HEK293T (cell line): ENCODE results near the gene TMEM94.

Experiments
- CTCF ChIA-PET: fragments of 350-600 bp; formaldehyde crosslinking; extraction: SDS; loops from one replicate; lab custom pipeline; 2021; ENCODE audit warnings: antibody characterized with exemption, inconsistent platforms; lab: Yijun Ruan, JAX
- POLR2A ChIA-PET: fragments of 350-600 bp; formaldehyde crosslinking; extraction: SDS; loops from one replicate; lab custom pipeline; 2020; ENCODE audit warnings: antibody characterized with exemption, inconsistent platforms; lab: Yijun Ruan, JAX
- DNase-seq: peaks from one replicate; pipeline ENCODE4 v3.0.0; 2012; ENCODE audit warnings: mixed read lengths; ENCODE audit errors: extremely low spot score
- ARNT ChIP-seq: fragments of 450-650 bp; IDR thresholded peaks from 2 replicates; pipeline ENCODE4 v1.6.1; 2017; ENCODE audit warnings: mild to moderate bottlenecking
- BHLHE40 ChIP-seq: fragments of 450-650 bp; IDR thresholded peaks from 2 replicates; pipeline ENCODE4 v1.6.1; 2016; ENCODE audit warnings: mild to moderate bottlenecking, moderate library complexity, borderline replicate concordance
- CTBP1 ChIP-seq: fragments of 450-650 bp; IDR thresholded peaks from 2 replicates; pipeline ENCODE4 v1.6.1; 2016; ENCODE audit warnings: borderline replicate concordance
- ELF4 ChIP-seq: fragments of 450-650 bp; IDR thresholded peaks from 2 replicates; pipeline ENCODE4 v1.6.1; 2017; ENCODE audit warnings: antibody characterized with exemption
- FOXA1 ChIP-seq: fragments of 450-650 bp; IDR thresholded peaks from 2 replicates; pipeline ENCODE4 v1.6.1; 2016; ENCODE audit warnings: mild to moderate bottlenecking
- FOXK2 ChIP-seq: fragments of 450-650 bp; IDR thresholded peaks from 2 replicates; pipeline ENCODE4 v1.6.1; 2016; ENCODE audit warnings: mild to moderate bottlenecking
- FOXM1 ChIP-seq: fragments of 450-650 bp; IDR thresholded peaks from 2 replicates; pipeline ENCODE4 v1.6.1; 2017; ENCODE audit warnings: mild to moderate bottlenecking, borderline replicate concordance
- HDGF ChIP-seq: fragments of 450-650 bp; IDR thresholded peaks from 2 replicates; pipeline ENCODE4 v1.6.1; 2017; ENCODE audit warnings: antibody characterized with exemption, borderline replicate concordance
- L3MBTL2 ChIP-seq: fragments of 450-650 bp; conservative IDR thresholded peaks from 2 replicates; pipeline ENCODE4 v1.6.1; 2016; ENCODE audit warnings: mild to moderate bottlenecking
- LEF1 ChIP-seq: fragments of 450-650 bp; IDR thresholded peaks from 2 replicates; pipeline ENCODE4 v1.6.1; 2017; ENCODE audit warnings: mild to moderate bottlenecking, borderline replicate concordance
- NFRKB ChIP-seq: fragments of 450-650 bp; IDR thresholded peaks from 2 replicates; pipeline ENCODE4 v1.6.1; 2016; ENCODE audit warnings: mild to moderate bottlenecking, moderate library complexity
- PKNOX1 ChIP-seq: fragments of 450-650 bp; IDR thresholded peaks from 2 replicates; pipeline ENCODE4 v1.6.1; 2016
- SP1 ChIP-seq: fragments of 450-650 bp; IDR thresholded peaks from 2 replicates; pipeline ENCODE4 v1.6.1; 2017
- SUZ12 ChIP-seq: fragments of 450-650 bp; IDR thresholded peaks from 2 replicates; pipeline ENCODE4 v1.6.1; 2016; ENCODE audit warnings: mild to moderate bottlenecking
- TARDBP ChIP-seq: fragments of 450-650 bp; IDR thresholded peaks from 2 replicates; pipeline ENCODE4 v1.6.1; 2016
- ZNF384 ChIP-seq: fragments of 450-650 bp; IDR thresholded peaks from 2 replicates; pipeline ENCODE4 v1.6.1; 2016

TMEM94 gene

GRCh38 chr17:75485688-75486087 lies 29.3 kb downstream of the TMEM94 start:
- DNase-seq: no peak
- ChIA-PET CTCF (no interaction called here), POLR2A (interaction anchor here (0.6 to 1.6 kb wide), 2 partner anchors 23 to 29 kb away, joined by 3 to 5 read pairs; partner anchors contain the start of gene TMEM94)
- TF ChIP-seq ELF4 (no peak), CTBP1 (no peak), ARNT (no peak), FOXK2 (no peak), TARDBP (no peak), FOXM1 (no peak), BHLHE40 (no peak), SP1 (no peak), HDGF (no peak), PKNOX1 (no peak), NFRKB (no peak), LEF1 (no peak), L3MBTL2 (no peak), SUZ12 (no peak), FOXA1 (no peak), ZNF384 (no peak)

GRCh38 chr17:75486151-75486550 lies 29.7 kb downstream of the TMEM94 start:
- CTCF ChIA-PET: no interaction called here
- TF ChIP-seq TARDBP: no peak
- TF ChIP-seq ARNT: no peak
- TF ChIP-seq ZNF384: no peak
- TF ChIP-seq SUZ12: no peak
- no peak for TF ChIP-seq L3MBTL2
- no peak for TF ChIP-seq NFRKB
- no peak for TF ChIP-seq ELF4
- TF ChIP-seq FOXM1: no peak
- TF ChIP-seq BHLHE40: no peak
- no peak for TF ChIP-seq FOXA1
- no peak for TF ChIP-seq LEF1
- TF ChIP-seq HDGF: no peak
- no peak for TF ChIP-seq SP1
- no peak for TF ChIP-seq CTBP1
- no peak for TF ChIP-seq FOXK2
- TF ChIP-seq PKNOX1: no peak
- DNase-seq: no peak
- POLR2A ChIA-PET: interaction anchor here (1.6 to 2.0 kb wide), 2 partner anchors 23 to 30 kb away, joined by 4 to 5 read pairs; partner anchors contain the start of gene TMEM94

GRCh38 chr17:75486951-75487350 lies 30.5 kb downstream of the TMEM94 start:
- POLR2A ChIA-PET: interaction anchor here (1.6 to 2.0 kb wide), 2 partner anchors 22 to 31 kb away, joined by 4 to 5 read pairs; partner anchors contain the start of gene TMEM94
- no peak for TF ChIP-seq L3MBTL2
- no peak for TF ChIP-seq TARDBP
- no peak for TF ChIP-seq BHLHE40
- no peak for TF ChIP-seq FOXM1
- TF ChIP-seq PKNOX1: no peak
- TF ChIP-seq ELF4: no peak
- DNase-seq: no peak
- CTCF ChIA-PET: no interaction called here

GRCh38 chr17:75487351-75488070 lies 31.1 kb downstream of the TMEM94 start:
- no peak for DNase-seq
- ChIA-PET POLR2A (interaction anchor here (2.0 kb wide), 1 partner anchor 31 kb away, joined by 4 read pairs; the partner anchor contains the start of gene TMEM94), CTCF (no interaction called here)
- TF ChIP-seq L3MBTL2 (no peak), ARNT (no peak), PKNOX1 (no peak), ZNF384 (no peak), FOXA1 (no peak), ELF4 (no peak), TARDBP (no peak), BHLHE40 (no peak), HDGF (no peak), SUZ12 (no peak), LEF1 (no peak), FOXM1 (no peak)

GRCh38 chr17:75488693-75489510 lies 32.5 kb downstream of the TMEM94 start:
- POLR2A ChIA-PET: no interaction called here
- no peak for TF ChIP-seq FOXA1
- no peak for DNase-seq
- CTCF ChIA-PET: no interaction called here
